Endothelial cell of umbilical vein (primary cell): ENCODE measurements around the gene SLC46A1.

ENCODE experiments used
- CTCF ChIP-seq, 2 donors: IDR thresholded peaks; 1 replicate in 1 of 2; 2 replicates in 1 of 2; pipeline ENCODE4 v1.5.1; 2011; ENCODE audit warnings: low read length in 2 of 2, mild to moderate bottlenecking in 2 of 2, moderate library complexity in 2 of 2, control low read depth in 1 of 2, inconsistent platforms in 1 of 2, low read depth in 1 of 2; ENCODE audit not compliant: insufficient read depth in 1 of 2; ENCODE audit errors: extremely low read depth in 1 of 2
- EZH2 ChIP-seq: IDR thresholded peaks from 2 replicates; pipeline ENCODE4 v1.6.1; 2012; ENCODE audit warnings: borderline replicate concordance, low read depth, mild to moderate bottlenecking, moderate library complexity, low read length, inconsistent platforms; ENCODE audit not compliant: severe bottlenecking
- FOS ChIP-seq: IDR thresholded peaks from 2 replicates; pipeline ENCODE4 v1.6.1; 2011; ENCODE audit warnings: mild to moderate bottlenecking, low read length, moderate library complexity, borderline replicate concordance; ENCODE audit not compliant: insufficient read depth
- GATA2 ChIP-seq: IDR thresholded peaks from 2 replicates; pipeline ENCODE4 v1.7.0; 2011; ENCODE audit warnings: low read depth, mild to moderate bottlenecking, moderate library complexity, mixed read lengths, low read length; ENCODE audit not compliant: insufficient read length, insufficient read depth
- JUN ChIP-seq: IDR thresholded peaks from 2 replicates; pipeline ENCODE4 v1.6.1; 2011; ENCODE audit warnings: borderline replicate concordance, low read depth; ENCODE audit not compliant: insufficient read length, insufficient read depth
- MAX ChIP-seq: IDR thresholded peaks from 2 replicates; pipeline ENCODE4 v1.6.1; 2011; ENCODE audit not compliant: insufficient read depth, insufficient read length
- POLR2A ChIP-seq: IDR thresholded peaks from 2 replicates; pipeline ENCODE4 v1.6.1; 2012; ENCODE audit warnings: low read depth, mild to moderate bottlenecking, control low read depth, low read length
- POLR2AphosphoS5 ChIP-seq: IDR thresholded peaks from 2 replicates; pipeline ENCODE4 v1.6.1; 2012; ENCODE audit warnings: low read depth, mild to moderate bottlenecking, control low read depth, low read length, moderate library complexity; ENCODE audit not compliant: insufficient read depth

GRCh38 chr17:28390563-28390962 lies 15.4 kb downstream of the SLC46A1 start:
- no peak for TF ChIP-seq POLR2AphosphoS5
- TF ChIP-seq CTCF (IDR thresholded peaks at IDR 0.05; ENCODE audit: extremely low read depth in 1 of 2, insufficient read depth in 1 of 2, low read depth in 1 of 2, low read length in 2 of 2): no peak
- TF ChIP-seq EZH2: no peak
- no peak for TF ChIP-seq POLR2A
- TF ChIP-seq JUN: no peak
- no peak for TF ChIP-seq GATA2
- no peak for TF ChIP-seq MAX
- no peak for TF ChIP-seq FOS
